Measurements from ENCODE around the gene NAPG.
"Not testable (repeated sequence)": the region's sequence is repeated elsewhere in the genome, so short reads cannot be mapped to it uniquely, and the experiment has no call there.

The NAPG gene

DNA sequence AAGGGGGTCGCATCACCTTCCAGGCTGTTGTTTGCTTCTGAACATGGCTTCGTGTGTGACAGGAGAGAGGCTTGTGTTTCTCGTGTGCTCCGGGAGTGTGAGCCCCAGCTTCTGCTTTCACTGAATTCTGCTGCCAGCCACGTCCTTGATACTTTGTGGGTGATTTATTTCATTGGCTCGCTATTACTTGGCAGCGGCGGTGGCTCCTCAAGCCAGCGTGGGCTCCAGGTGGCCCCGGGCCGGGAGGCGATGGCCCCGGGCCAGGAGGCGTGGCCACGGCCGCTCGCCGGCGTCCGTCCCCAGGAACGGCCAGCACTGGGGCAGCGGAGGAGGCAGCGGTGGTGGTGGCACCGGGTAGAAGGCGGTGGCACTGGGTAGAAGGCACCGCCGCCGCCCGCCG is 63.1 kb downstream of the NAPG start:
- no peak for DNase-seq

DNA sequence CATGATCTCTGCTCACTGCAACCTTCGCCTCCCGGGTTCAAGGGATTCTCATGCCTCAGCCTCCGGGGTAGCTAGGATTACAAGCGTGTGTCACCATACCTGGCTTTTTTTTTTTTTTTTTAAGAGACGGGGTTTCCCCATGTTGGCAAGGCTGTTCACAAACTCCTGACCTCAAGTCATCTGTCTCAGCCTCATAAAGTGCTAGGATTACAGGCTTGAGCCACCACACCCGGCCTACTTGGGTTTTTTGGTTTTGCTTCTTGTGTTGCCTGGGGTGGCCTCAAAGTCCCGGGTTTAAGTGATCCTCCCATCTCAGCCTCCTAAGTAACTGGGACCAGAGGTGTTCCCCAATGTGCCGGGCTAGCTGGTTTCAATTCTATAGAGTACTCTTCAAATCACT is 64.6 kb downstream of the NAPG start:
- DNase-seq: no peak

DNA sequence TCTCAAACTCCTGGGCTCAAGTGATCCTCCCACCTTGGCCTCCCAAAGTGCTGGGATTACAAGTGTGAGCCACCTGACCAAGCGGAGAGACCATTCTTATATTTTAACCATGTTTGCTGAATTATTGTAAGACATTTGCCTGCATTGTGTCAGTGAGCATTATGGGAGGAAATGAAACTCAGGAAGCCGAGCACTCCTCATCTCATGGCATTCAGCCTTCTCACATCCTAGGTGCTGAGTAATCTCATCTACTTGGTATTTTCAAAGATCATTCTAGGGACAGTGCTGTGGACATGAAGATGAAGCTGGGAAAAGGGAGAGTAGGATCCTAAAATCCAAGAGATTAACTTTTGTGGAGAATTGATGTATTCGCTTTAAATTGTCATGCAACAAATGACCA is 66.1 kb downstream of the NAPG start:
- DNase-seq: no peak

DNA sequence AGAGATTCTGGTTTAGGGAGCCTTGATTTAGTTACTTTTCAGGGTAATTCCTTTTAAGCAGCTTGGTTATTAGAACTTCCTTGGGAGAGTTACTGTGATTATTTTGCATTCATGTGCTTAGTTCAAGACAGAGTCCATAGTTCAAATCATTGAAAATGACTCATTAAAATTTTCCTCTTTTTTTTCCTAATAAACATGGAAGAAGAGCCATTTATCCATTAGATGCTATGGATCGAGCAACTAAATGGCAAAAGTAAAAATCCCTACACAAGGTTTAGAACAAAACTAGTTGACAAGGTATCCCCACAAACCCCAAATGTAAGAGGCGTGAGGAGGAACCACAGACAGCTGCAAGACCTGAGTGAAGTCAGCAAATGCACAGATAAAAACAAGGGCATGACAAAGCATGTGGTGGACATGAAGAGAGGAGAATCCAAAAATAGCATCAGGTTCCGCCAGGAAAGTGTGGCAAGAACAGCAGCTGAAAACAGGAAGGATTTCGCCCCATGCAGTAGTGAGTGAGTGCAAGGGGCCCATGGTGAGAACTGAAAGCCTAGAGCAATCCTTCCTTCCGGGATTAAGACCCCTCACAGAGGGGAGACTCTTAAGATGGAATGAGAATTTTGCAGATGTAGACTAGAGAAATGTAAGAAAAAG is 67.7 kb downstream of the NAPG start:
- not testable (repeated sequence) for DNase-seq

DNA sequence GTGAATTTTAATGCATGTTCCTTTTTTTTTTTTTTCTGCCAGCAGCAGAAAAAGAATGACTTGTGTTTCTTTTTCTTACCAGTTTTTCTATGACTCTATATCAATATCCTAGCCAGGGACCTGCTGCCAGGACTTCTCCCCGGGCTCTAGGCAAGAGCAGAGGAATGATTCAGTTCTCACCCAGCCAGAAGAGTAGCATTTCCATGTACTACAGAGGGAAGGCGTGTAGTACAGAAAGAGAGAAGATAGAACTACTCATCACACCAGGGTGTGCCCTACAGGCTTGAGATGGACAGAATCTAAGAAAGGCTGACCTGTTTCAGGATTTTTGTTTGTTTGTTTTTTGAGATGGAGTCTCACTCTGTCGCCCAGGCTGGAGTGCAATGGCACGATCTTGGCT is 70.1 kb downstream of the NAPG start:
- not testable (repeated sequence) for DNase-seq

DNA sequence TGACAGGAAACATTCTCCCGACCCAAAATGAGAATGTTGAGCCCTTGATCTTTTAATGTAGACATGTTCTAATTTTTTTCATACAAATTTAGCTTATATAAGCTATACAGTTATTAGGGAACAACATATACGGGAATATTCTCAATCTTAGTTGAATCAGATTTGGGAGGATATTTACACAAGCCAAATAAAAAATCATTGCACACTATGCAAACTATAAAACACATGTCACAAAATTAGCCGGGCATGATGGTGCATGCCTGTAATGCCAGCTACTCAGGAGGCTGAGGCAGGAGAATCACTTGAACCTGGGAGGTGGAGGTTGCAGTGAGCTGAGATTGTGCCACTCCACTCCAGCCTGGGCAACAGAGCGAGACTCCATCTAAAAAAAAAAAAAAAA is 71.9 kb downstream of the NAPG start:
- DNase-seq: not testable (repeated sequence)

DNA sequence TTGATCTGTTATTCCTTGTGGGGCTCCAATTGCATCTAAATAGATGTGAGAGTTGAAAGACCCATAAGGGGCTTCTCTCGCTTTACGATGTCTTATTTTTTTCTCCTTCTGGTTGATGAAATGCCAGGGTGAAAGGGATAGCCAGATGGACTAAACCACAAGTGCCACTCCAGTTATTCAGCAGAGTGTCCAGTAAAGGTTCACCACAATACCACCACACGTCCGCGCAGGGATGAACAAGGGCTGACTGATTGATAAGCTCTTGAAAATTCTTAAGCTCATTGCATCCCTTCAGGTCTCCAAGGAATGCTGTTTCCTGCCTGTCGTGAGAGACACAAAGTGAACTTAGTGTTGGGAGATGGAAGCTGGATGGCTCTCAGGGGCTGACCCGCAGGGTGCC is 74.9 kb downstream of the NAPG start:
- not testable (repeated sequence) for DNase-seq

Data from NCI-H2171 (cell line).